ENCODE data around the gene DCST1.

GRCh38 chr1:155080312-155081228 lies 46.9 kb downstream of the DCST1 start:
- no peak for TF ChIP-seq CTCF (IDR thresholded peaks at IDR 0.05)
- TF ChIP-seq POLR2A (IDR thresholded peaks at IDR 0.05): no peak

Data from esophagus squamous epithelium (tissue), 4 donors.